ENCODE results near the gene ANO7.

ANO7 gene

DNA sequence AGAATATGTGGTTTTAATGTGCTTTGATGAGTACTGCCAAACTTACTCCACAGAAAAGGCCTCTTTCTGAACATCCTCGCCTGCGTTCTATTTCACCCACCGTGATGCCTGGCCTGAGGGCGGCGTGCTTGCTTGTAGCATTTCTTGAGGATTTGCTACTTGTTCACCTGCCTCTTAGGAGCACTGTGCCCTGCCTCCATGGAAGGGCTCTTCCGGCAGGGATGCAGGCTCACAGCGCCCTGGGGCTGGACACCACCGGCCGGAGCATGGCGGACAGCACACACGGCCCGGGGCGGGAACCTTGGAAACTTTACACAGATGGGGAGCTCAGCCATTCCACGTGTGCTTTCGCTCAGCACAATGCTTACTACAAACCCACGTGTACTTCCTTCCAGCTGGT is 37.1 kb downstream of the ANO7 start:
- ATAC-seq (replicated peaks) (no peak), DNase-seq (no peak)
- H3K36me3 Mint-ChIP-seq (ENCODE audit: insufficient read depth): peaks cover 22% of the 10 kb centered on the region
- peaks cover 7 to 9% of the 10 kb centered on the region in 2 donors for H3K4me1 Mint-ChIP-seq (ENCODE audit: low read depth in 2 of 2)
- no peaks in the 10 kb centered on the region for H3K27me3 Mint-ChIP-seq
- H3K9me3 Mint-ChIP-seq: no peaks in the 10 kb centered on the region
- no peak overlapping the region for H3K27ac Mint-ChIP-seq
- no peak overlapping the region for H3K4me3 Mint-ChIP-seq

DNA sequence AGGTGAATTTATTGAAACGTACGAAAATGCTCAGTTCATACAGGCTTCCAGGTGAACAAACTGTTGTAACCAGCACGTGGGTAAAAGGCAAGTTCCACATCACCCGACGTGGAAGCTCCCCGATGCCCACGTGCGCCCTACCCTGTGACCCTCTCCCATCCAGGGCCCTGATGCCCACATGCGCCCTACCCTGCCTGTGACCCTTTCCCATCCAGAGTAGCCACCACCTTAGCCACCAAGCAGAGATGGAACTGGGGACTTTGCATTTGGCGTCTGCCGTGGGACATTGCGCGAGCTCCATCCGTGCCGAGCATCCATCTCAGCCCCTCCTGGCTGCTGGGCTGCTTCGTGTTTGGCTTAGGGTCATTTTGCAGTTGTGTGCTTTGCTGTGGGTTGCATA is 37.5 kb downstream of the ANO7 start:
- Mint-ChIP-seq H3K4me3 (no peak overlapping the region), H3K4me1 (ENCODE audit: low read depth in 2 of 2) (peaks cover 7 to 9% of the 10 kb centered on the region in 2 donors), H3K27me3 (no peaks in the 10 kb centered on the region), H3K27ac (no peak overlapping the region), H3K36me3 (ENCODE audit: insufficient read depth) (peaks cover 26% of the 10 kb centered on the region), H3K9me3 (no peaks in the 10 kb centered on the region)
- DNase-seq (no peak), ATAC-seq (replicated peaks) (no peak)

DNA sequence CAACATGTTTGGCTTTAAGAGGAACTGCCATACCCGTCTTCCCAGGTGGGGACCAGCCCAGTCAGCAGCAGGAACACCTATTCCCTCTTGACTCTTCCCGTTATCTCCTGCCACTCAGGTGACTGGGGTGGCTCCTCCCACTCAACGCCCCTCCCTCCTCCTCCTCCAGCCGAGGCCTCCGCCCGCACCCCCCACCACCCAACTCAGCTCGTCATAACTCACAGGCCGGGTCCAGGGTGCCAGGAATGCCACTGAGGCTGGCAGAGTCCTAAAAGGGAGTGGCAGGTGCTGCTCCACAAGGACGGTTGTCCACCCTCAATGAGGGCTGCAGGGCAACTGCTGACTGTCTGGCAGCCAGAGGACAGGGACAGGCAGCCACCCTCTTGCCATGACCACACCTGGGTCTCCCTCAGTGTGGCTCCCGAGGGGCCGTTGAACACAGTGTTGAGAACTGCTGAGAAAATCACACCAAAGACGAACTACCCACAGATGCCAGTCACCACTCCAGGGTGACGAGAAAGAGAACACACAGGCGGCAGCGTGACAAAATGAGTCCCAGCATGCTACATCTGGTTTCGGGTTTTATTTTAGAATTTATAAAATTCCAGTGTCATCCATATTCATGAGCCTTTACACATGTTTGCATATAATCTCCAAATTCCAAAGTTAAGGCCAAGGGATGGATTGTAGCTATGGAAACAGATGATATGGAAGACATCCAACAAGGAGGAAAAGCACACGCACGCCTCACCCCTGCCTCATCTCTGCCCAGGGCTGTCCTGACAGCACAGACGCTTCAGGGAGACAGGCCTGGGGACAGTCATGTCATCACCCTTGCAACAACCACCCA is 38.5 kb downstream of the ANO7 start:
- Mint-ChIP-seq H3K9me3 (no peaks in the 10 kb centered on the region), H3K36me3 (ENCODE audit: insufficient read depth) (peaks cover 29% of the 10 kb centered on the region), H3K27me3 (no peaks in the 10 kb centered on the region), H3K4me1 (ENCODE audit: low read depth in 2 of 2) (peaks cover 7 to 9% of the 10 kb centered on the region in 2 donors), H3K4me3 (no peak overlapping the region), H3K27ac (no peak overlapping the region)
- DNase-seq: no peak
- ATAC-seq (replicated peaks): no peak

DNA sequence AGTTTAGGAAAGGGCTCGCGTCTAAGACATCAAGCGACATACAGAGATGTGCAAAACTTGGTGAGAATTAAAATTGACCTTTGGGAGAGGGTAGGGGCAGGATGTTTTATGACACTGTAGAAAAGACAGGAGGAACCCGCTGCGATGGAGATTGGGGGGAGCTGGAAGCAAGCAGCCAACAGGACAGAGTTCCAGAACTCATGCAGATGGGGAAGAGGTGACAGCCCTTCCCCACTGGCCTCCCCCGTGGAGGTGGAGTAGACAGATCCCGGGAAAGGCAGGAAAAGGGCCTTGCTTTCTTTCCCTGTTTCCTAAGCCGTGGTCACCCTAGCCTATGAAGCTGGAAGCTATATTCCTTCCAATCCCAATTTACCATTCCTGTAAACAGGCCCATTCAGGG is 39.1 kb downstream of the ANO7 start:
- no peaks in the 10 kb centered on the region for H3K9me3 Mint-ChIP-seq
- H3K27ac Mint-ChIP-seq: no peak overlapping the region
- H3K36me3 Mint-ChIP-seq (ENCODE audit: insufficient read depth): peaks cover 34% of the 10 kb centered on the region
- ATAC-seq (replicated peaks): no peak
- DNase-seq: no peak
- no peaks in the 10 kb centered on the region for H3K27me3 Mint-ChIP-seq
- H3K4me1 Mint-ChIP-seq (ENCODE audit: low read depth in 2 of 2): peaks cover 9 to 10% of the 10 kb centered on the region in 2 donors
- no peak overlapping the region for H3K4me3 Mint-ChIP-seq

- peaks cover 11% of the 10 kb centered on the region in 2 donors for H3K4me1 Mint-ChIP-seq (ENCODE audit: low read depth in 2 of 2)
- no peak overlapping the region for H3K4me3 Mint-ChIP-seq
- no peak for DNase-seq
- H3K27ac Mint-ChIP-seq: no peak overlapping the region
- no peaks in the 10 kb centered on the region for H3K9me3 Mint-ChIP-seq
- peaks cover 39% of the 10 kb centered on the region for H3K36me3 Mint-ChIP-seq (ENCODE audit: insufficient read depth)
- no peak for ATAC-seq (replicated peaks)
- no peaks in the 10 kb centered on the region for H3K27me3 Mint-ChIP-seq
Measured at GRCh38 chr2:241228081-241228859, 39.8 kb downstream of the ANO7 start.

DNA sequence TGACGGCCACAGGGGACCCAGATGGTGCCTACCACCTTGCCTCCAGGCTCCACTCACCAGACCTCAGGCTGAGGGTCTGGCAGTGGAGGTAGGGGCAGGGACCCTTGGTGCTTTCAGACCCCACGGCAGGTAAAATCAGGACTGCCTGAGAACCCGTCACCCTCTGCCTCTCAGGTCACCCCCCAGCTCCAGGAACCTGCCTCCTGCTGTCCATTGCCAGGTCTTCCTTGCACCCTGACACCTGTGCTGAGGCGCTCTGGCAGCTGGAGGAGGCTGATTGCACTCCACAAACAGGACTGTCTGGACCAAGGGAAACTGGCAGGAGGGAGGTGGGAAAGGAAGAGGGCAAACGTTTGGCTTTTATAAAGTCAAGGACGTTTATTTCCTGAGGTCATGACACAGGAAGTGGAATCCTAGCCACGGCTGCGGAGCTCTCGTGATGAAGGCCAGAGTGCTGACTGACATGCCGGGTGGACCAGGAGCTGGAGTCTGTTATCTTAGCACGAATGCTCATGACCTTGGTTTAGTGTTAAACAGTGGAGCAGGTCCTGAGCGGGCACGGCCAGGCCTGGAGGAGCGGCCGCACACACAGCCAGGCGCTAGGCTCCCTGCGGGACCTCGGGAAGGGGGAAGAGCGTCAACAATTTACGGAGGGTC is 40.5 kb downstream of the ANO7 start:
- Mint-ChIP-seq H3K36me3 (ENCODE audit: insufficient read depth) (peaks cover 42% of the 10 kb centered on the region), H3K4me3 (no peak overlapping the region), H3K27ac (no peak overlapping the region), H3K4me1 (ENCODE audit: low read depth in 2 of 2) (peaks cover 8 to 11% of the 10 kb centered on the region in 2 donors), H3K9me3 (no peaks in the 10 kb centered on the region), H3K27me3 (no peaks in the 10 kb centered on the region)
- DNase-seq: no peak
- ATAC-seq (replicated peaks): no peak

DNA sequence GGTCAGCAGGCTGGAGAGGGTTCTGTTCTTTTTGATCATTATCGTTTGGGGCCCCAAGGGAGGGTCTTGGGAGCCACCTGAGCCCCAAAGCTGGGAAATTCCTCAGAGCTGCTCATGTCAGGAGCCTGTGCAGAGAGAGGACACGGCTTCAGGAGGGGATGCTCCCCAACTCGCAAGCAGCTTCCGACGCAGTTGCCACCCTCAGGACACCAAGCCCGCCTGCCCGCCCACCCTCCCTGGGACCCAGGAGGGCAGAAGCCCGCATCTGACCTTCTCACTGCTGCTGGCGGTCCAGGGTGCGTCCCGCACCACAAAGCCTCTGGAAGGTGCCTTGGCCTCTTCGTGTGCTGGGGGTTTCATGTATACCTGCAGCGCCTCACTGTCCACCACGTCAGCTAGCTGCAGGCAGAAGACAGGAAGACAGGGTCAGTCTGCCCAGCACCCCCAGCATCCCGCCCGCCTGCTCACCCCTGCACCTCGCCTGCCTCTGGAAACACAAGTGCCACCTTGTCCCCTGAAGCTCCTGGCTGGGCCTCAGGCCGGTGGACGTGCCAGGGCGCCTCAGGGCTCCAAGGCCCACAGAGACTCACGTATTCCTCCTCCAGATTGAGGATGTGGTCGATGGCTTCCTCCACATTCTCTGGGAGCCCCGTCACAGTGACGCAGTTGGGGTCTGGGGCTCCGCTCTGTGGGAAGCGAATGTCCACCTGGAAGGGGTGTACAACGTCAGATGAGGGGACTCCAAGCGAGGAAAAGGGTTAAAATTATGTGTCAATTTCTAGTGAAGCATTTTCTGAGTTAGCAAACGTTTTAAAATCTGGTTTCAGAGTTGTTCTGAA is 41.3 kb downstream of the ANO7 start:
- Mint-ChIP-seq H3K4me3 (no peak overlapping the region), H3K27me3 (no peaks in the 10 kb centered on the region), H3K4me1 (ENCODE audit: low read depth in 2 of 2) (peaks cover 3 to 7% of the 10 kb centered on the region in 2 donors), H3K9me3 (no peaks in the 10 kb centered on the region), H3K27ac (no peak overlapping the region), H3K36me3 (ENCODE audit: insufficient read depth) (peaks cover 44% of the 10 kb centered on the region)
- no peak for DNase-seq
- no peak for ATAC-seq (replicated peaks)

DNA sequence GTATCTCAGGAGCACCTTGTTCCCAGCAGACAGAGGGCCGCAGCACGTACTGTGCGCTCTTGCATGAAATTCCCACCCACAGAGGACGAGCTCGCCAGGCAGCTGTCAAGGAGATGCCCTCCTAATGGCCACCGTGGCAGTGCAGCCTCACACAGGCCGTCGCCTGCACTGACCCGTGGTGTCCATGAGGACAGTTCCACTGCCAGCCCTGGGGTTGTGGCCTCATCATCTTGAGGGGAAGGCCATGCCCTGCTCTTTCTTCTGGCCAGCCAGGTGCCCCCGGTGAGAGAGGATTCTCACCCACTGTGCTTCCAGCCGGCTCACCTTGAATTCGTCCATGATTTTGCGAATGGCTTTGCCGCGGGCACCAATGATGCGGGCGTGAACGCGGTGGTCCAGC is 42.0 kb downstream of the ANO7 start:
- ATAC-seq (replicated peaks) (no peak), DNase-seq (no peak)
- Mint-ChIP-seq H3K4me1 (ENCODE audit: low read depth in 2 of 2) (peaks cover 2 to 7% of the 10 kb centered on the region in 2 donors), H3K27me3 (no peaks in the 10 kb centered on the region), H3K9me3 (no peaks in the 10 kb centered on the region), H3K27ac (no peak overlapping the region), H3K36me3 (ENCODE audit: insufficient read depth) (peaks cover 51% of the 10 kb centered on the region), H3K4me3 (no peak overlapping the region)

- ATAC-seq (replicated peaks): no peak
- peak overlapping the region; percentile 19 to 86 for H3K27ac Mint-ChIP-seq
- H3K36me3 Mint-ChIP-seq (ENCODE audit: insufficient read depth): peaks cover 71% of the 10 kb centered on the region
- no peak overlapping the region for H3K4me3 Mint-ChIP-seq
- no peaks in the 10 kb centered on the region for H3K27me3 Mint-ChIP-seq
- H3K9me3 Mint-ChIP-seq: no peaks in the 10 kb centered on the region
- H3K4me1 Mint-ChIP-seq (ENCODE audit: low read depth in 2 of 2): peaks cover 4 to 7% of the 10 kb centered on the region in 2 donors
- no peak for DNase-seq
Measured at GRCh38 chr2:241232736-241233575, 44.5 kb downstream of the ANO7 start.

DNA sequence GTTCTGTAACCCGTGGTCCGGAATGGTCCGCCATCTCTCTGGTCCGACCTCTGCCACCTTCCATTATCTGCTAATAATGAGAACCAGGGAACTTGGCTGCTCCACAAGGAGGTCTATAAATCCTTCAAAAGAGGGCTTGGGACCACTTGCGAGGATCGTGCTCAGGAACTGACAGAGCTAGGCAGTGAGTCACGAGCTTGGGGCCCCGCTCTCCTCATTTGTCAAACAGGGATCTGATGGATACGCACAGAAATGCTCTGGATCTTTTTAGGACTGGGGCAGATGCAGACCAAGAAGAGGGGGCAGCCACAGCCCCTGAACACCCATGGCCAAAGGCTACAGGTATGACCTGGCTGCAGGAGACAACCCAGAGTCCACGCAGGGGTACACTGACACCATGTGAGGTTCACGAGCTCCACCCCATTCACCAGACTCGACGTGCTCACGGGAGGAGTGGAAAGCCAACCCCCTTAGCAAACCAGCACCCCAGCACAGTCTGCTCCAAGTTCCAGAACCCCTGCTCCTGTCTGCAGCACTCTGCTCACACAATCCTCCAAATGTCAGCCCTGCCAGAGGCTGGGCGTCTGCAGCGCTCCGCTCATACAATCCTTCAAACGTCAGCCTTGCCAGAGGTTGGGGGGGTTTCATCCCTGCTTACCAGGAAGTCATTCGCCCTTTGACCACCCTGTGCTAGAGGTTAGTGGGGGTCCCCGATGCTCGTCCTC is 45.8 kb downstream of the ANO7 start:
- Mint-ChIP-seq H3K36me3 (ENCODE audit: insufficient read depth) (peaks cover 77% of the 10 kb centered on the region), H3K4me1 (ENCODE audit: low read depth in 2 of 2) (peaks cover 4 to 5% of the 10 kb centered on the region in 2 donors), H3K27me3 (no peaks in the 10 kb centered on the region), H3K9me3 (no peaks in the 10 kb centered on the region), H3K4me3 (no peak overlapping the region), H3K27ac (no peak overlapping the region)
- ATAC-seq (replicated peaks): no peak
- DNase-seq: no peak

DNA sequence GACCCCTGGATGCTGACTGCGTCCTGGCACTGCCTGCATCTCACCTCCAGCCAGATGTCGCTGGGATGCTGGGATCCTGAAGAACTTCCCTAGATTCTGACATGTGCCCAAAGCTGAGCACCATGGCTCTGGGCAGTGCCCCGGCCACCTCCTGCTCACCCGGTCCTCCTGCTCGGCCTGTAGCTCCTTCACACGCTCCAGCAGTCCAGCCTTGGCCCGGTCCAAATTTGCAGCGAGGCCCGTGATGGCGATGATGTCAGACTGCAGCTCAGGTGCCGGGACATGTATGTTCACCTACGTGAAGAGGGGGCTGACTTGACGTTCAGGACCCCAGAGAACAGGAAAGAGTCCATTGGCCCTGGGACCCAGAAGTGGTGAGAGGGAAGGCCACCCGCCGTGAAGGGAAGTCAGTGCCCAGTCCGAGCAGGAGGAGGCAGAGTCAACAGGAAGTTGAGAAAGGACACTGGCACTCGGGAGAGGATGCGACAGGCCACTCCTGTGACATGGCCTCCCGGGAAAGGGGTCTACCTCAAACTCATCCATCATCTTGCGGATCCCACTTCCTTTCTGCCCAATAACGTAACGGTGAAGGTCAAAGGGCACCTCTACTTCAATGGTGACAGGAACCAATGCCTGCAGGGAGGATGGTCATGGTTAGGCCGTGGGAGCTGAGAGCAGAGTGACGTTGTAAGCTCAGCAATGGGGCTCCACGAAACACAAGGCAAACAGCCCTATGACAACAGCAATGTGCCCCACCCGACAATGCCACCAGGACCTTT is 46.7 kb downstream of the ANO7 start:
- Mint-ChIP-seq H3K4me3 (no peak overlapping the region), H3K36me3 (ENCODE audit: insufficient read depth) (peaks cover 80% of the 10 kb centered on the region), H3K9me3 (no peaks in the 10 kb centered on the region), H3K4me1 (ENCODE audit: low read depth in 2 of 2) (peaks cover 4% of the 10 kb centered on the region in 2 donors), H3K27ac (peak overlapping the region in 1 of 2 donors; percentile 28), H3K27me3 (no peaks in the 10 kb centered on the region)
- no peak for ATAC-seq (replicated peaks)
- DNase-seq: no peak

Measured in effector memory CD8-positive, alpha-beta T cell (primary cell).